Ectodermal cell (in vitro differentiated cells): Measurements from ENCODE around the gene TXNDC12. TPM values are rescaled to one million over a fixed set of nuclear protein-coding genes. Genes with fewer than 3 reads are reported as not detected.
A peak's percentile ranks its signal among the peaks of the same experiment; 100 is the strongest.
"Not testable (repeated sequence)": the region's sequence is repeated elsewhere in the genome, so short reads cannot be mapped to it uniquely, and the experiment has no call there.

Source experiments
- H3K27ac ChIP-seq: 2 replicates; pipeline ENCODE4 v1.7.0; 2013; ENCODE audit warnings: mild to moderate bottlenecking, low read depth, low read length; ENCODE audit not compliant: insufficient read depth, poor library complexity, severe bottlenecking
- H3K27me3 ChIP-seq: 2 replicates; pipeline ENCODE4 v1.7.0; 2013; ENCODE audit warnings: mild to moderate bottlenecking, low read length; ENCODE audit not compliant: insufficient read depth, control insufficient read depth, poor library complexity, severe bottlenecking
- H3K36me3 ChIP-seq: one replicate; pipeline ENCODE4 v1.7.0; 2013; ENCODE audit warnings: low read length; ENCODE audit not compliant: control insufficient read depth, insufficient read depth
- H3K4me1 ChIP-seq: one replicate; pipeline ENCODE4 v1.7.0; 2013; ENCODE audit warnings: low read length; ENCODE audit not compliant: control insufficient read depth, insufficient read depth
- H3K4me3 ChIP-seq: 2 replicates; pipeline ENCODE4 v1.7.0; 2013; ENCODE audit warnings: low read depth, low read length, control low read depth; ENCODE audit not compliant: insufficient read depth
- H3K9me3 ChIP-seq: 2 replicates; pipeline ENCODE4 v1.7.0; 2013; ENCODE audit warnings: mild to moderate bottlenecking, low read length, moderate library complexity; ENCODE audit not compliant: control insufficient read depth
- WGBS, 2 experiments: methylation state at CpG; one replicate each; pipeline ENCODE4 v1.1.7; 2013; ENCODE audit warnings: missing lambda C conversion rate in 2 of 2; 5-methylcytosine and 5-hydroxymethylcytosine counted together
- polyA plus RNA-seq, 4 experiments: library from polyadenylated mRNA; stranded (reverse); fragments of 50-300 nt; gene quantifications; one replicate each; pipeline ENCODE4 v1.2.3, GENCODE V29; 2013

Gene TXNDC12
- 76.2 TPM for polyA plus RNA-seq (2013, experiment 1 of 4)
- 67.5 TPM for polyA plus RNA-seq (2013, experiment 2 of 4)
- 62.4 TPM for polyA plus RNA-seq (2013, experiment 3 of 4)
- 65.5 TPM for polyA plus RNA-seq (2013, experiment 4 of 4)

DNA sequence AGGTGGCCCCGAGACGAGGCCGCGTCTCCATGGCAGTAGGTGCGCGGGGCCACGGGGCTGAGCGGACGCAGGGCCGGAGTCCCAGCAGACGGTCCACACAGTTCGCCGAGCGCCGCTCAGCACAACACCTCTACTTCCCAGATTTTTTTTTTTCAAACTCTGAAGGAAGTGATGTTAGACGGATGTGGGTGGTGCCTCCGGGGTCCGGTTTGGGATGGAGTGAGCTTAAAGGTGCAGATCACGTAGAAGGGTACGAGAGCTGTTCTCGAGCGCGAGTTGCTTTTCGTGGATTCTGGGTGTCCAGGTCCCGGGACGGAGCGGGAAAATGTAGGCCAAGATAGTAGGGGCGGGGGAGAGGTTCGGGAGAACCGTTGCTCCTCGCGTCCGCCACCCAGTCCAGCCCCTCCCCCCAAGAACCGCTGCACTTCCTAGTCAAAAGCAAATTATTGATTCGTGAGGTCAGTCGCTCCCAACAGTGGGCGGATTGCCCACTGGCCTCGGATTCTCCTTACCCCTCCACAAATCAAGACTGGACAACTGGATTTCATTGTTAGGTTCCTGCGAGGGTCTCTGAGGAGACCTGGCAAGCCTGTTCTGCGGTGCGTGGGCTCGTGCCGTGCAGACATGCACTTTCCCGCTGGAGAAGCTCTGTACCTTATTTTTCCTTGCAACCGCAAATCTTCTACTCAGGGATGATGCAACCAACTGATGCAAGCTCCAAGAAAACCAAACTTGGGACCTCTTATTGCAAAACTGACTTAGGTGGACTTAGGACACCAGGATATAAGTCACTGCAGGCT, at the start of gene TXNDC12:
Gene TXNDC12, minus strand, starts transcription at position 126 of the 800 bp plus-strand sequence. Its CDS starts 95 bp downstream, at position 31.
- Histone ChIP-seq H3K9me3 (no peaks in the 10 kb centered on the region), H3K27me3 (no peaks in the 10 kb centered on the region), H3K4me3 (peak within 1 kb of the TSS; percentile 75), H3K27ac (peak within 1 kb of the TSS; percentile 93), H3K4me1 (peaks cover 7% of the 10 kb centered on the region), H3K36me3 (peaks cover 7% of the 10 kb centered on the region)
- 0% methylated on average over 44 to 45 of the region's 45 CpGs for WGBS, 2 experiments

- H3K27me3 ChIP-seq: no peaks in the 10 kb centered on the region
- H3K9me3 ChIP-seq: no peaks in the 10 kb centered on the region
- H3K27ac ChIP-seq: no peak overlapping the region
- 86% methylated on average over 1 of the region's 1 CpG; no CpG with 5 or more reads in 1 of the 2 experiments for WGBS, 2 experiments
- H3K4me1 ChIP-seq: no peaks in the 10 kb centered on the region
- no peak overlapping the region for H3K4me3 ChIP-seq
- no peaks in the 10 kb centered on the region for H3K36me3 ChIP-seq
These were observed 47.5 kb upstream of the TXNDC12 start for GRCh38 chr1:52102336-52103013.

DNA sequence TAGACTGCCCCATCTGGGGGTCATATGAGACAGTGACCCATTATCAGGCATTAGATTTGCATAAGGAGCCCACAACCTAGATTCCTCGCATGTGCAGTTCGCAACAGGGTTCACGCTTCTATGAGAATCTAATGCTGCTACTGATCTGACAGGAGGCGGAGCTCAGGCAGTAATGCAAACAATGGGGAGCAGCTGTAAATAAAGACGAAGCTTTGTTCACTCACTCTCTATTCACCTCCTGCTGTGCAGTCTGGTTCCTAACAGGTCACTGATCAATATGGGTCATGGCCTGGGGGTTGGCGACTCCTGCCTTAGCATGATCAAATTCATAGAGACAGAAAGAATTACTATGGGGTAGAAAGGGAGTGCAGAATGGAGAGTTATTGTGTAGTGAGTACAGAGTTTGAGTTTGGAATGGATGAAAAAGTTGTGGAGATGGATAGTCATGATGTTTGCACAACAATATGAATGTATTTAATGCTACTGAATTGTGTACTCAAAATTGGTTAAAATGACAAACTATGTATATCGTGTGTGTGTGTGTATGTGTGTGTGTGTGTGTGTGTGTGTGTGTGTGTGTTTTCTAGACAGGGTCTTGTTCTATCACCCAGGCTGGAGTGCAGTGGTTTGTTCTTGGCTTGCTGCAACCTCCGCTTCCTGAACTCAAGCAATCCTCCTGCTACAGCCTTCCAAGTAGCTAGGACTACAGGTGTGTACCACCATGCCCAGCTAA, 43.3 kb upstream of the TXNDC12 start:
- Histone ChIP-seq H3K4me3 (no peak overlapping the region), H3K4me1 (no peaks in the 10 kb centered on the region), H3K9me3 (no peaks in the 10 kb centered on the region), H3K27ac (no peak overlapping the region), H3K27me3 (no peaks in the 10 kb centered on the region), H3K36me3 (no peaks in the 10 kb centered on the region)
- WGBS, 2 experiments: 66 to 69% methylated on average over 8 of the region's 8 CpGs

- Histone ChIP-seq H3K27me3 (no peaks in the 10 kb centered on the region), H3K4me1 (no peaks in the 10 kb centered on the region), H3K27ac (no peak overlapping the region), H3K9me3 (no peaks in the 10 kb centered on the region), H3K36me3 (peaks cover 5% of the 10 kb centered on the region), H3K4me3 (no peak overlapping the region)
- 90 to 93% methylated on average over 8 of the region's 8 CpGs for WGBS, 2 experiments
These were observed 41.2 kb upstream of the TXNDC12 start for GRCh38 chr1:52096216-52096615.

DNA sequence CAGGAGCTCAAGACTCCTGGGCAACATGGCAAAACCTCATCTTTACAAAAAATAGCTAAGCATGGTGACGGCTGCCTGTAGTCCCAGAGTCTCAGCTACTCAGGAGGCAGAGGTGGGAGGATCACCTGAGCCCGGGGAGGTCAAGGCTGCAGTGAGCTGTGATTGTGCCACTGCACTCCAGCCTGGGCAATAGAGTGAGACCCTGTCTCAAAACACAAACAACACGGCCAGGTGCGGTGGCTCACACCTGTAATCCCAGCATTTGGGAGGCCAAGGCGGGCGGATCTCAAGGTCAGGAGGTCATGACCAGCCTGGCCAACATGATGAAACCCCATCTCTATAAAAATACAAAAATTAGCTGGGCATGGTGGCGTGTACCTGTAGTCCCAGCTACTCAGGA, 39.3 kb upstream of the TXNDC12 start:
- H3K27me3 ChIP-seq, H3K9me3 ChIP-seq, H3K27ac ChIP-seq, H3K4me3 ChIP-seq, H3K4me1 ChIP-seq: not testable (repeated sequence)
- WGBS, 2 experiments: 90 to 95% methylated on average over 7 of the region's 7 CpGs
- peaks cover 10% of the 10 kb centered on the region for H3K36me3 ChIP-seq

DNA sequence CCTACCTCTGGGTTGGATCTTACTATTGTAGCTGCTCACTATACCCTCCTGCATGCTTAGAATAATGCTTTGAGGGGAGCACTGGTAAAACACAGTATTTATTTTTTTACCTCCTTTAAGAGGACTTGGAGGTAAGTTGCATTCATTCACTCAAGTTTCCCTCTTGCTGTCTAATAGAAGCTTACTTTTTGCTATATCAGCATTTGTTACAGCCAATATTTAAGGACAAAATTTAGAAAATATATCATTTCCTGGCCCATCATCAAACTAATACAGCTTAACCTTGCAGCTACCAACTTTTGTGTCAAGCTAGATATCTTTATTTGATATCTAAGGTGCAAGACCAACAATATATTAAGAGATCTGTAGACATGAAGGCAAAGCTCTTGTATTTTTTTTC, 32.9 kb upstream of the TXNDC12 start:
- not testable (repeated sequence) for H3K9me3 ChIP-seq, H3K27ac ChIP-seq, H3K27me3 ChIP-seq, H3K4me3 ChIP-seq, H3K4me1 ChIP-seq
- H3K36me3 ChIP-seq: peaks cover 17% of the 10 kb centered on the region

DNA sequence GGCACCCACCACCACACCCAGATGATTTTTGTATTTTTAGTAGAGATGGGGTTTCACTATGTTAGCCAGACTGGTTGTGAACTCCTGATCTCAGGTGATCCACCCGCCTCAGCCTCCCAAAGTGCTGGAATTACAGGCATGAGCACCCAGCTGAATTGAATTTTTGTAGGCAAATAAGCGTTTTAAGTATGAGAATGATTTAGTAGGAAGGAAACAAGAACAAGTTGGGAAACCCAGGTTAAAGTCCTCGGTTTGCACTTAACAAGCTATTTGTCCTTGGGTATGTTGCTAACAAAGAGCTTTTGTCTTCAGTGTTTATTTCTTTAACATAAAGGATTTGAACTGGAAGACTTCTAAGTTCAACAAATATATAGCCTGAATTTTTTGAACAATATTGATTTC, 25.0 kb upstream of the TXNDC12 start:
- no peak overlapping the region for H3K27ac ChIP-seq
- 89 to 94% methylated on average over 3 of the region's 3 CpGs for WGBS, 2 experiments
- H3K36me3 ChIP-seq: no peaks in the 10 kb centered on the region
- H3K27me3 ChIP-seq: no peaks in the 10 kb centered on the region
- H3K9me3 ChIP-seq: no peaks in the 10 kb centered on the region
- no peaks in the 10 kb centered on the region for H3K4me1 ChIP-seq
- H3K4me3 ChIP-seq: no peak overlapping the region

DNA sequence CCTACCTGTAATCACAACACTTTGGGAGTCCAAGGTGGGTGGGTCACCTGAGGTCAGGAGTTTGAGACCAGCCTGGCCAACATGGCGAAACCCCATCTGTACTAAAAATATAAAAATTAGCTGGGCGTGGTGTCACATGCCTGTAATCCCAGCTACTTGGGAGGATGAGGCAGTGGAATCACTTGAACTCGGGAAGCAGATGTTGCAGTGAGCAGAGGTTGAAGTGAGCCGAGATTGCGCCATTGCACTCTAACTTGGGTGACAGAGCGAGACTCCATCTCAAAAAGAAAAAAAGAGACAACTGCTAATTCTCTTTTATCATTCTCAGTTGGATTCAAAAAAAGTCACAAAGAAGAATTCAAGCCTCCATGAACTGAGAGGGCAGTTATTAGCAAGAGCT, 22.3 kb upstream of the TXNDC12 start:
- H3K27ac ChIP-seq, H3K4me3 ChIP-seq, H3K27me3 ChIP-seq, H3K9me3 ChIP-seq, H3K36me3 ChIP-seq, H3K4me1 ChIP-seq: not testable (repeated sequence)
- WGBS, 2 experiments: 91 to 96% methylated on average over 6 of the region's 6 CpGs

GRCh38 chr1:52072291-52072690, 17.3 kb upstream of the TXNDC12 start:
- WGBS, 2 experiments: 91 to 94% methylated on average over 5 of the region's 6 CpGs
- Histone ChIP-seq H3K27ac (no peak overlapping the region), H3K4me1 (no peaks in the 10 kb centered on the region), H3K4me3 (no peak overlapping the region), H3K36me3 (peaks cover 10% of the 10 kb centered on the region), H3K27me3 (no peaks in the 10 kb centered on the region), H3K9me3 (no peaks in the 10 kb centered on the region)

DNA sequence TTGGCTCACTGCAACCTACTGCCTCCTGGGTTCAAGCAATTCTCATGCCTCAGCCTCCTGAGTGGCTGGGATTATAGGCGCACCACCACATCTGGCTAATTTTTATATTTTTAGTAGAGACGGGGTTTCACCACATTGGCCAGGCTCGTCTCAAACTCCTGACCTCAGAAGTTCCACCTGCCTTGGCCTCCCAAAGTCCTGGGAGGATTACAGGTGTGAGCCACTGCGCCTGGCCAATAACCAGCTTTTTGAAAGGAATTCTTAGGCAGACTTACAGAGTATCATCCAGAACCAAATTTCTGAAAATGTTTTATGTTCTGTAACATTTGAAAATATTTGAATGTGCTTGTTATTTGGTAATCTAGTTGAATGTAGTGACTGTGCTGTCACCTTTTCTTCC, 15.7 kb upstream of the TXNDC12 start:
- H3K4me1 ChIP-seq: no peaks in the 10 kb centered on the region
- H3K27ac ChIP-seq: no peak overlapping the region
- peaks cover 10% of the 10 kb centered on the region for H3K36me3 ChIP-seq
- 93 to 98% methylated on average over 4 of the region's 4 CpGs for WGBS, 2 experiments
- H3K27me3 ChIP-seq: no peaks in the 10 kb centered on the region
- no peaks in the 10 kb centered on the region for H3K9me3 ChIP-seq
- H3K4me3 ChIP-seq: no peak overlapping the region
